ENCODE measurements around the gene RHEX. TPM values are rescaled to one million over a fixed set of nuclear protein-coding genes. Genes with fewer than 3 reads are reported as not detected.

The RHEX gene
- total and polyA plus RNA-seq, 2 of the 13 experiments (the other 11 are each of a cell fraction or from before 2014, with no cell fraction given) = 1.4 to 2.7 TPM

- no TSS peak for BruUV-seq (replicated peaks)
Measured at GRCh38 chr1:206012086-206012859, 40.7 kb upstream of the RHEX start.

More at GRCh38 chr1:206012086-206012859, 40.7 kb upstream of the RHEX start:
- intact Hi-C loops (cut with micrococcal nuclease; ENCODE audit: unreplicated experiment) = no loop called here
- no peak overlapping the region for H3K9ac ChIP-seq (ENCODE audit: insufficient read depth, low read depth, low read length)
- H3K27ac ChIP-seq (ENCODE audit: extremely low read length, insufficient read depth, low read length) = no peak overlapping the region
- ATAC-seq = peak; percentile 94
- no peak overlapping the region for H3K4me3 ChIP-seq (replicated peaks in 1 of 3; ENCODE audit: insufficient read depth in 1 of 3, low read depth in 2 of 3, low read length in 3 of 3)
- no peak overlapping the region for H3K4me2 ChIP-seq (ENCODE audit: low read depth, low read length)
- no peak for FAIRE-seq
- H3K4me1 ChIP-seq (ENCODE audit: insufficient read depth, low read length) = peaks cover 11% of the 10 kb centered on the region; the same call in 1 of the 2 replicates
- no peaks in the 10 kb centered on the region for H3K79me2 ChIP-seq (ENCODE audit: insufficient read depth, low read length)
- peak; percentile 29 for DNase-seq (ENCODE audit: low spot score)
- ChIA-PET POLR2A (no interaction called here), CTCF (ENCODE audit: low intra/inter-chr PET ratio, low total read pairs) (no interaction called here)
- TF ChIP-seq TFDP2 (CRISPR knock-in tag; IDR thresholded peaks at IDR 0.05) (peak; percentile 35; the same call in 1 of the 2 replicates), IKZF5 (CRISPR knock-in tag; IDR thresholded peaks at IDR 0.05) (no peak), SALL1 (CRISPR knock-in tag; IDR thresholded peaks at IDR 0.05) (peak; percentile 17; the same call in 1 of the 2 replicates), ZNF367 (CRISPR knock-in tag; IDR thresholded peaks at IDR 0.05; ENCODE audit: borderline replicate concordance) (no peak), HMG20B (CRISPR knock-in tag; conservative IDR thresholded peaks at IDR 0.05) (no peak), YY1 (IDR thresholded peaks at IDR 0.05; ENCODE audit: insufficient read depth, insufficient replicate concordance, low read depth, low read length) (no peak), SP5 (CRISPR knock-in tag; IDR thresholded peaks at IDR 0.05; ENCODE audit: borderline replicate concordance, low read depth) (0 out of 2 replicates have a peak, but pooled peaks have one; percentile 18), HNF1B (CRISPR knock-in tag; IDR thresholded peaks at IDR 0.05) (0 out of 2 replicates have a peak, but pooled peaks have one; percentile 24), MAFF (IDR thresholded peaks at IDR 0.05; ENCODE audit: low read depth, low read length) (no peak)
- TF ChIP-seq, protein P1, sequence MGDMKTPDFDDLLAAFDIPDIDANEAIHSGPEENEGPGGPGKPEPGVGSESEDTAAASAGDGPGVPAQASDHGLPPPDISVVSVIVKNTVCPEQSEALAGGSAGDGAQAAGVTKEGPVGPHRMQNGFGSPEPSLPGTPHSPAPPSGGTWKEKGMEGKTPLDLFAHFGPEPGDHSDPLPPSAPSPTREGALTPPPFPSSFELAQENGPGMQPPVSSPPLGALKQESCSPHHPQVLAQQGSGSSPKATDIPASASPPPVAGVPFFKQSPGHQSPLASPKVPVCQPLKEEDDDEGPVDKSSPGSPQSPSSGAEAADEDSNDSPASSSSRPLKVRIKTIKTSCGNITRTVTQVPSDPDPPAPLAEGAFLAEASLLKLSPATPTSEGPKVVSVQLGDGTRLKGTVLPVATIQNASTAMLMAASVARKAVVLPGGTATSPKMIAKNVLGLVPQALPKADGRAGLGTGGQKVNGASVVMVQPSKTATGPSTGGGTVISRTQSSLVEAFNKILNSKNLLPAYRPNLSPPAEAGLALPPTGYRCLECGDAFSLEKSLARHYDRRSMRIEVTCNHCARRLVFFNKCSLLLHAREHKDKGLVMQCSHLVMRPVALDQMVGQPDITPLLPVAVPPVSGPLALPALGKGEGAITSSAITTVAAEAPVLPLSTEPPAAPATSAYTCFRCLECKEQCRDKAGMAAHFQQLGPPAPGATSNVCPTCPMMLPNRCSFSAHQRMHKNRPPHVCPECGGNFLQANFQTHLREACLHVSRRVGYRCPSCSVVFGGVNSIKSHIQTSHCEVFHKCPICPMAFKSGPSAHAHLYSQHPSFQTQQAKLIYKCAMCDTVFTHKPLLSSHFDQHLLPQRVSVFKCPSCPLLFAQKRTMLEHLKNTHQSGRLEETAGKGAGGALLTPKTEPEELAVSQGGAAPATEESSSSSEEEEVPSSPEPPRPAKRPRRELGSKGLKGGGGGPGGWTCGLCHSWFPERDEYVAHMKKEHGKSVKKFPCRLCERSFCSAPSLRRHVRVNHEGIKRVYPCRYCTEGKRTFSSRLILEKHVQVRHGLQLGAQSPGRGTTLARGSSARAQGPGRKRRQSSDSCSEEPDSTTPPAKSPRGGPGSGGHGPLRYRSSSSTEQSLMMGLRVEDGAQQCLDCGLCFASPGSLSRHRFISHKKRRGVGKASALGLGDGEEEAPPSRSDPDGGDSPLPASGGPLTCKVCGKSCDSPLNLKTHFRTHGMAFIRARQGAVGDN (CRISPR knock-in tag; IDR thresholded peaks at IDR 0.05) = peak; percentile 20
- TF ChIP-seq, protein P2, sequence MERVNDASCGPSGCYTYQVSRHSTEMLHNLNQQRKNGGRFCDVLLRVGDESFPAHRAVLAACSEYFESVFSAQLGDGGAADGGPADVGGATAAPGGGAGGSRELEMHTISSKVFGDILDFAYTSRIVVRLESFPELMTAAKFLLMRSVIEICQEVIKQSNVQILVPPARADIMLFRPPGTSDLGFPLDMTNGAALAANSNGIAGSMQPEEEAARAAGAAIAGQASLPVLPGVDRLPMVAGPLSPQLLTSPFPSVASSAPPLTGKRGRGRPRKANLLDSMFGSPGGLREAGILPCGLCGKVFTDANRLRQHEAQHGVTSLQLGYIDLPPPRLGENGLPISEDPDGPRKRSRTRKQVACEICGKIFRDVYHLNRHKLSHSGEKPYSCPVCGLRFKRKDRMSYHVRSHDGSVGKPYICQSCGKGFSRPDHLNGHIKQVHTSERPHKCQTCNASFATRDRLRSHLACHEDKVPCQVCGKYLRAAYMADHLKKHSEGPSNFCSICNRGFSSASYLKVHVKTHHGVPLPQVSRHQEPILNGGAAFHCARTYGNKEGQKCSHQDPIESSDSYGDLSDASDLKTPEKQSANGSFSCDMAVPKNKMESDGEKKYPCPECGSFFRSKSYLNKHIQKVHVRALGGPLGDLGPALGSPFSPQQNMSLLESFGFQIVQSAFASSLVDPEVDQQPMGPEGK (CRISPR knock-in tag; IDR thresholded peaks at IDR 0.05) = 0 out of 2 replicates have a peak, but pooled peaks have one; percentile 33
- TF ChIP-seq, protein P3, sequence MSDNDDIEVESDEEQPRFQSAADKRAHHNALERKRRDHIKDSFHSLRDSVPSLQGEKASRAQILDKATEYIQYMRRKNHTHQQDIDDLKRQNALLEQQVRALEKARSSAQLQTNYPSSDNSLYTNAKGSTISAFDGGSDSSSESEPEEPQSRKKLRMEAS (IDR thresholded peaks at IDR 0.05) = 0 out of 2 replicates have a peak, but pooled peaks have one; percentile 39
- H3K9me3 ChIP-seq (ENCODE audit: low read length) = no peaks in the 10 kb centered on the region
- H4K20me1 ChIP-seq (ENCODE audit: insufficient read depth, low read length) = no peaks in the 10 kb centered on the region
- H3K36me3 ChIP-seq (replicated peaks in 1 of 2; ENCODE audit: control insufficient read depth in 1 of 2, insufficient read depth in 2 of 2, low read length in 2 of 2) = no peaks in the 10 kb centered on the region
- in situ Hi-C loops (cut with HindIII; ENCODE audit: extremely low pct_ligation_motif_present, low pct_unique_long_range_greater_than_20kb) = no loop called here
- WGBS (ENCODE audit: low lambda C conversion rate) = 44% methylated on average over 15 of the region's 17 CpGs
- H2AFZ ChIP-seq (ENCODE audit: low read length) = no peak overlapping the region
- H3K27me3 ChIP-seq (ENCODE audit: control insufficient read depth in 1 of 2, insufficient read depth in 2 of 2, low read length in 2 of 2) = no peaks in the 10 kb centered on the region

Data from HepG2 (cell line).